SK-N-SH treated with all-trans-retinoic acid at 6 μM for 48 hours (cell line): ENCODE results near the gene CFAP221.

Experiments used
- ATAC-seq: fragments of 200-7000 bp; cut with Tn5 transposase; 3 replicates; pipeline ENCODE4 v1.9.1; 2020; ENCODE audit warnings: mild to moderate bottlenecking, moderate library complexity
- ARNTL ChIP-seq: fragments of 450-650 bp; formaldehyde crosslinking; IDR thresholded peaks from 2 replicates; pipeline ENCODE4 v1.5.0; 2020; ENCODE audit warnings: low read depth, mild to moderate bottlenecking, moderate library complexity, borderline replicate concordance
- BACH2 ChIP-seq: fragments of 250-450 bp; sonication (Bioruptor Pico); IDR thresholded peaks from 2 replicates; pipeline ENCODE4 v1.9.0; 2021; ENCODE audit warnings: mild to moderate bottlenecking, borderline replicate concordance
- CREB5 ChIP-seq: fragments of 250-450 bp; sonication (Bioruptor Pico); IDR thresholded peaks from 2 replicates; pipeline ENCODE4 v1.5.1; 2020; ENCODE audit warnings: low read depth, mild to moderate bottlenecking, moderate library complexity
- CSDC2 ChIP-seq: fragments of 250-450 bp; sonication (Bioruptor Pico); IDR thresholded peaks from 2 replicates; pipeline ENCODE4 v1.5.0; 2020; ENCODE audit warnings: mild to moderate bottlenecking, moderate library complexity
- CSRNP3 ChIP-seq: fragments of 250-450 bp; sonication (Bioruptor Pico); IDR thresholded peaks from 2 replicates; pipeline ENCODE4 v1.5.1; 2021; ENCODE audit warnings: mild to moderate bottlenecking, moderate library complexity
- ESRRG ChIP-seq: fragments of 250-450 bp; sonication (Bioruptor Pico); IDR thresholded peaks from 2 replicates; pipeline ENCODE4 v1.6.1; 2021; ENCODE audit warnings: mild to moderate bottlenecking
- GLIS3 ChIP-seq: fragments of 250-450 bp; sonication (Bioruptor Pico); IDR thresholded peaks from 2 replicates; pipeline ENCODE4 v1.5.0; 2020; ENCODE audit warnings: mild to moderate bottlenecking, moderate library complexity
- ISL1 ChIP-seq: fragments of 250-450 bp; sonication (Bioruptor Pico); IDR thresholded peaks from 2 replicates; pipeline ENCODE4 v2.1.2; 2022; ENCODE audit warnings: mild to moderate bottlenecking, moderate library complexity
- OSR1 ChIP-seq: fragments of 250-450 bp; sonication (Bioruptor Pico); IDR thresholded peaks from 2 replicates; pipeline ENCODE4 v1.8.0; 2022; ENCODE audit warnings: moderate library complexity, mild to moderate bottlenecking, inconsistent platforms
- PATZ1 ChIP-seq: fragments of 250-450 bp; sonication (Bioruptor Pico); IDR thresholded peaks from 2 replicates; pipeline ENCODE4 v1.8.0; 2020; ENCODE audit warnings: mild to moderate bottlenecking, moderate library complexity, borderline replicate concordance
- POU6F1 ChIP-seq: fragments of 250-450 bp; sonication (Bioruptor Pico); IDR thresholded peaks from 2 replicates; pipeline ENCODE4 v1.8.0; 2021; ENCODE audit warnings: low read depth, mild to moderate bottlenecking, moderate library complexity, borderline replicate concordance
- PPARA ChIP-seq: fragments of 250-450 bp; sonication (Bioruptor Pico); IDR thresholded peaks from 2 replicates; pipeline ENCODE4 v1.5.0; 2020; ENCODE audit warnings: mild to moderate bottlenecking, borderline replicate concordance
- RARB ChIP-seq: fragments of 250-450 bp; sonication (Bioruptor Pico); IDR thresholded peaks from 2 replicates; pipeline ENCODE4 v1.8.0; 2021; ENCODE audit warnings: mild to moderate bottlenecking, moderate library complexity
- TCF4 ChIP-seq: fragments of 250-450 bp; sonication (Bioruptor Pico); IDR thresholded peaks from 2 replicates; pipeline ENCODE4 v1.8.0; 2021; ENCODE audit warnings: mild to moderate bottlenecking, moderate library complexity, borderline replicate concordance
- ZC3H10 ChIP-seq: fragments of 250-450 bp; sonication (Bioruptor Pico); IDR thresholded peaks from 2 replicates; pipeline ENCODE4 v1.5.1; 2021; ENCODE audit warnings: mild to moderate bottlenecking, moderate library complexity
- ZFP3 ChIP-seq: fragments of 250-450 bp; sonication (Bioruptor Pico); IDR thresholded peaks from 2 replicates; pipeline ENCODE4 v1.5.0; 2020; ENCODE audit warnings: mild to moderate bottlenecking, moderate library complexity
- ZFP30 ChIP-seq: fragments of 450-650 bp; formaldehyde crosslinking; IDR thresholded peaks from 2 replicates; pipeline ENCODE4 v1.5.0; 2022; ENCODE audit warnings: mild to moderate bottlenecking, moderate library complexity
- ZNF565 ChIP-seq: fragments of 450-650 bp; formaldehyde crosslinking; conservative IDR thresholded peaks from 2 replicates; pipeline ENCODE4 v1.5.0; 2020; ENCODE audit warnings: low read depth, mild to moderate bottlenecking, moderate library complexity
- ZNF70 ChIP-seq: fragments of 450-650 bp; formaldehyde crosslinking; IDR thresholded peaks from 2 replicates; pipeline ENCODE4 v1.5.0; 2020; ENCODE audit warnings: mild to moderate bottlenecking, moderate library complexity

CFAP221 gene

GRCh38 chr2:119696494-119697030, 152.3 kb downstream of the CFAP221 start:
- ATAC-seq: no peak
- TF ChIP-seq ESRRG (CRISPR knock-in tag) (no peak), GLIS3 (CRISPR knock-in tag) (no peak), ZFP30 (CRISPR knock-in tag) (no peak), ZNF565 (no peak), POU6F1 (no peak), ZFP3 (CRISPR knock-in tag) (no peak), PPARA (CRISPR knock-in tag) (no peak), CREB5 (CRISPR knock-in tag) (no peak), ARNTL (no peak), CSDC2 (CRISPR knock-in tag) (no peak), TCF4 (no peak), RARB (CRISPR knock-in tag) (no peak), PATZ1 (no peak), CSRNP3 (CRISPR knock-in tag) (no peak), BACH2 (CRISPR knock-in tag) (no peak), ZC3H10 (no peak), ISL1 (CRISPR knock-in tag) (no peak), ZNF70 (no peak)

GRCh38 chr2:119697290-119698020, 153.2 kb downstream of the CFAP221 start:
- TF ChIP-seq OSR1 (CRISPR knock-in tag): no peak
- TF ChIP-seq POU6F1: no peak
- TF ChIP-seq ZFP3 (CRISPR knock-in tag): no peak
- TF ChIP-seq BACH2 (CRISPR knock-in tag): no peak
- TF ChIP-seq TCF4: no peak
- ATAC-seq: no peak

- TF ChIP-seq ARNTL (no peak), ESRRG (CRISPR knock-in tag) (no peak), POU6F1 (no peak), ZC3H10 (no peak), ZNF70 (no peak)
- TF ChIP-seq, all 23 proteins: peak for 0
- ATAC-seq: no peak
These were observed 154.0 kb downstream of the CFAP221 start for GRCh38 chr2:119698246-119698645.
